ENCODE results near the gene CXCR4.

The CXCR4 gene

GRCh38 chr2:136135921-136136906 lies 18.3 kb upstream of the CXCR4 start:
- FAIRE-seq (no peak), DNase-seq (ENCODE audit: insufficient read length, low spot score) (no peak)
- no peak for TF ChIP-seq POLR2A (IDR thresholded peaks at IDR 0.05; ENCODE audit: low read depth, low read length)

- FAIRE-seq (no peak), DNase-seq (ENCODE audit: insufficient read length, low spot score) (no peak)
- no peak for TF ChIP-seq POLR2A (IDR thresholded peaks at IDR 0.05; ENCODE audit: low read depth, low read length)
Measured at GRCh38 chr2:136135462-136135861, 17.5 kb upstream of the CXCR4 start.

- TF ChIP-seq POLR2A (IDR thresholded peaks at IDR 0.05; ENCODE audit: low read depth, low read length): no peak
- no peak for FAIRE-seq
- DNase-seq (ENCODE audit: insufficient read length, low spot score): no peak
Measured at GRCh38 chr2:136134126-136134525, 16.2 kb upstream of the CXCR4 start.

- TF ChIP-seq POLR2A (IDR thresholded peaks at IDR 0.05; ENCODE audit: low read depth, low read length): no peak
- DNase-seq (ENCODE audit: insufficient read length, low spot score): no peak
- FAIRE-seq: no peak
Measured at GRCh38 chr2:136133586-136133985, 15.6 kb upstream of the CXCR4 start.

- no peak for DNase-seq (ENCODE audit: insufficient read length, low spot score)
- TF ChIP-seq POLR2A (IDR thresholded peaks at IDR 0.05; ENCODE audit: low read depth, low read length): no peak
- FAIRE-seq: no peak
Measured at GRCh38 chr2:136133176-136133575, 15.2 kb upstream of the CXCR4 start.

GRCh38 chr2:136132825-136133155 lies 14.8 kb upstream of the CXCR4 start:
- DNase-seq (ENCODE audit: insufficient read length, low spot score): no peak
- no peak for FAIRE-seq
- TF ChIP-seq POLR2A (IDR thresholded peaks at IDR 0.05; ENCODE audit: low read depth, low read length): no peak

- no peak for FAIRE-seq
- TF ChIP-seq POLR2A (IDR thresholded peaks at IDR 0.05; ENCODE audit: low read depth, low read length): no peak
- DNase-seq (ENCODE audit: insufficient read length, low spot score): no peak
Measured at GRCh38 chr2:136131961-136132824, 14.2 kb upstream of the CXCR4 start.

- TF ChIP-seq POLR2A (IDR thresholded peaks at IDR 0.05; ENCODE audit: low read depth, low read length): no peak
- DNase-seq (ENCODE audit: insufficient read length, low spot score) (no peak), FAIRE-seq (no peak)
Measured at GRCh38 chr2:136131484-136131960, 13.6 kb upstream of the CXCR4 start.

GRCh38 chr2:136130511-136130910 lies 12.6 kb upstream of the CXCR4 start:
- TF ChIP-seq POLR2A (IDR thresholded peaks at IDR 0.05; ENCODE audit: low read depth, low read length): no peak
- no peak for FAIRE-seq
- DNase-seq (ENCODE audit: insufficient read length, low spot score): no peak

GRCh38 chr2:136130045-136130444 lies 12.1 kb upstream of the CXCR4 start:
- DNase-seq (ENCODE audit: insufficient read length, low spot score): no peak
- no peak for FAIRE-seq
- no peak for TF ChIP-seq POLR2A (IDR thresholded peaks at IDR 0.05; ENCODE audit: low read depth, low read length)

- FAIRE-seq (no peak), DNase-seq (ENCODE audit: insufficient read length, low spot score) (no peak)
- no peak for TF ChIP-seq POLR2A (IDR thresholded peaks at IDR 0.05; ENCODE audit: low read depth, low read length)
Measured at GRCh38 chr2:136129601-136130000, 11.7 kb upstream of the CXCR4 start.

- DNase-seq (ENCODE audit: insufficient read length, low spot score): no peak
- TF ChIP-seq POLR2A (IDR thresholded peaks at IDR 0.05; ENCODE audit: low read depth, low read length): no peak
- FAIRE-seq: no peak
Measured at GRCh38 chr2:136128905-136129304, 11.0 kb upstream of the CXCR4 start.

GRCh38 chr2:136128366-136128765 lies 10.4 kb upstream of the CXCR4 start:
- TF ChIP-seq POLR2A (IDR thresholded peaks at IDR 0.05; ENCODE audit: low read depth, low read length): no peak
- FAIRE-seq (no peak), DNase-seq (ENCODE audit: insufficient read length, low spot score) (no peak)

- DNase-seq (ENCODE audit: insufficient read length, low spot score) (no peak), FAIRE-seq (no peak)
- no peak for TF ChIP-seq POLR2A (IDR thresholded peaks at IDR 0.05; ENCODE audit: low read depth, low read length)
Measured at GRCh38 chr2:136127356-136127755, 9.4 kb upstream of the CXCR4 start.

Measured in H54 (cell line).